ENCODE data around the gene C7orf33. TPM values are rescaled to one million over a fixed set of nuclear protein-coding genes. Genes with fewer than 3 reads are reported as not detected.

The C7orf33 gene
- total and polyA plus RNA-seq, 4 donors: not detected

DNA sequence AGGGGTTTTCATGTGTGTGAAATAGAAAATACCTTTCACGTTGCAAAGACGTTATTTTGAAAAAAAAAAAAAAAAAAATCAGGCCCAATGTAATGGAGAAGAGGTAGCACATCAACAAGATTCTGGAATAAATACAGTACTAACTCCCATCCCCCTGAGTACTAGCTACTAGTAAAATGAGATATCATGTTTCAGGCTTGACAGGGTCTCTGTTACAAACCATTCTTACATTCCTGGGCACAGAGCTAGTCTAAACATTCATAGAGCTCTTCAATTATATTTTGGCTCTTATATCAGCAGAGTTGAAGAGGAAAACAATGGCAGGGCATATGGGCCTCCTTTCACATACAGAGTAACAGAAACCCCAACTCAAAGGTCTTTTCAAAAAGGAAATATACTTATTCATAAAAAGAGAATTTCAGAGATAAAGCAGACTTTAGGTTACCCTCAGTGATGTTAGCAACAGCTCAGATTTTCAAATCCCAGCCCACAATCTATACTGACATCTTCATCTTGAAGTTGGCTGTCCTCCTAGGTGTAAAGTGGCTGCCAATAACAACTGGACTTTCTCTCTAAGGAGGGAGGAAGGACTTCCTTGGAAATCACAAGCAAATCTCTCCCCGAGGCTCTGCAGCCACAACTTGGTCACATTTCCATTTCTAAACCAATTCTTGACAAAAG lies 18.6 kb downstream of the C7orf33 start:
- Histone ChIP-seq H3K4me3 (no peak overlapping the region), H3K4me1 (ENCODE audit: control insufficient read depth in 5 of 5, insufficient read depth in 5 of 5, low read length in 5 of 5) (peaks cover 0 to 10% (median 0%) of the 10 kb centered on the region in 5 donors), H3K27ac (ENCODE audit: low read depth in 1 of 2, low read length in 1 of 2) (no peak overlapping the region), H3K27me3 (ENCODE audit: control insufficient read depth in 3 of 3, insufficient read depth in 3 of 3, low read length in 2 of 3) (peaks cover 0 to 2% (median 0%) of the 10 kb centered on the region in 3 donors), H3K9ac (ENCODE audit: insufficient read depth in 1 of 2, low read length in 2 of 2) (no peak overlapping the region), H3K36me3 (ENCODE audit: control insufficient read depth in 4 of 4, insufficient read depth in 4 of 4, low read length in 4 of 4) (no peaks in the 10 kb centered on the region), H3K9me3 (ENCODE audit: control insufficient read depth in 4 of 4, insufficient read depth in 3 of 4, low read length in 3 of 4) (peaks cover 0 to 3% (median 0%) of the 10 kb centered on the region in 4 donors)
- ATAC-seq (ENCODE audit: insufficient read depth, low FRiP score) (no peak), DNase-seq (peak in 2 of 3 donors; percentile 22 to 56)
- TF ChIP-seq, protein P1, sequence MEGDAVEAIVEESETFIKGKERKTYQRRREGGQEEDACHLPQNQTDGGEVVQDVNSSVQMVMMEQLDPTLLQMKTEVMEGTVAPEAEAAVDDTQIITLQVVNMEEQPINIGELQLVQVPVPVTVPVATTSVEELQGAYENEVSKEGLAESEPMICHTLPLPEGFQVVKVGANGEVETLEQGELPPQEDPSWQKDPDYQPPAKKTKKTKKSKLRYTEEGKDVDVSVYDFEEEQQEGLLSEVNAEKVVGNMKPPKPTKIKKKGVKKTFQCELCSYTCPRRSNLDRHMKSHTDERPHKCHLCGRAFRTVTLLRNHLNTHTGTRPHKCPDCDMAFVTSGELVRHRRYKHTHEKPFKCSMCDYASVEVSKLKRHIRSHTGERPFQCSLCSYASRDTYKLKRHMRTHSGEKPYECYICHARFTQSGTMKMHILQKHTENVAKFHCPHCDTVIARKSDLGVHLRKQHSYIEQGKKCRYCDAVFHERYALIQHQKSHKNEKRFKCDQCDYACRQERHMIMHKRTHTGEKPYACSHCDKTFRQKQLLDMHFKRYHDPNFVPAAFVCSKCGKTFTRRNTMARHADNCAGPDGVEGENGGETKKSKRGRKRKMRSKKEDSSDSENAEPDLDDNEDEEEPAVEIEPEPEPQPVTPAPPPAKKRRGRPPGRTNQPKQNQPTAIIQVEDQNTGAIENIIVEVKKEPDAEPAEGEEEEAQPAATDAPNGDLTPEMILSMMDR (IDR thresholded peaks at IDR 0.05; ENCODE audit: control extremely low read depth, extremely low read depth): no peak
- WGBS, 2 donors: 55 to 77% methylated on average over 3 of the region's 3 CpGs

DNA sequence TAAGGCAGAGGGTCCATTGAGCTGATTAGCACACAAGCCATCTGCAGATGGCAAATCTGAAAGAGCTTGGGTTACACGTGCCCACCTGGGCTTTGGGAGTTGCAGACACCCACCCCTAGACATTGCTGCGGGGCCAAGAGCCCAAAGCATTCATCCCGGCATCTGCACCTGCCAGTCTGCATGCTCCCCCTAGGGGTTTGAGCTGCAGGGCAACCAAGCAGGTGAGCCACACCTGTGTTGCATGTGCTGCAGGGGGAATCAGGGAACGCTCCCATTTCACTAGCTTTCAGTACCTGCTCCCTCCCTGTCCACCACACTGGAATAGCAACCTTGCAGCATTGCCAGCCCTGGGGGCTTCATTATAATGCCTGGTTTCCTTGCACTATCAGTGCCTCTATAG lies 21.1 kb downstream of the C7orf33 start:
- H3K27me3 ChIP-seq (ENCODE audit: control insufficient read depth in 3 of 3, insufficient read depth in 3 of 3, low read length in 2 of 3): peaks cover 0 to 6% (median 0%) of the 10 kb centered on the region in 3 donors
- no peak overlapping the region for H3K9ac ChIP-seq (ENCODE audit: insufficient read depth in 1 of 2, low read length in 2 of 2)
- H3K36me3 ChIP-seq (ENCODE audit: control insufficient read depth in 4 of 4, insufficient read depth in 4 of 4, low read length in 4 of 4): no peaks in the 10 kb centered on the region
- peaks cover 0 to 10% (median 0%) of the 10 kb centered on the region in 5 donors for H3K4me1 ChIP-seq (ENCODE audit: control insufficient read depth in 5 of 5, insufficient read depth in 5 of 5, low read length in 5 of 5)
- H3K4me3 ChIP-seq: no peak overlapping the region
- no peak overlapping the region for H3K27ac ChIP-seq (ENCODE audit: low read depth in 1 of 2, low read length in 1 of 2)
- TF ChIP-seq, protein P1 (IDR thresholded peaks at IDR 0.05; ENCODE audit: control extremely low read depth, extremely low read depth): no peak
- no peak for ATAC-seq (ENCODE audit: insufficient read depth, low FRiP score)
- WGBS, 2 donors: 63 to 69% methylated on average over 4 of the region's 4 CpGs
- H3K9me3 ChIP-seq (ENCODE audit: control insufficient read depth in 4 of 4, insufficient read depth in 3 of 4, low read length in 3 of 4): no peaks in the 10 kb centered on the region
- no peak for DNase-seq

DNA sequence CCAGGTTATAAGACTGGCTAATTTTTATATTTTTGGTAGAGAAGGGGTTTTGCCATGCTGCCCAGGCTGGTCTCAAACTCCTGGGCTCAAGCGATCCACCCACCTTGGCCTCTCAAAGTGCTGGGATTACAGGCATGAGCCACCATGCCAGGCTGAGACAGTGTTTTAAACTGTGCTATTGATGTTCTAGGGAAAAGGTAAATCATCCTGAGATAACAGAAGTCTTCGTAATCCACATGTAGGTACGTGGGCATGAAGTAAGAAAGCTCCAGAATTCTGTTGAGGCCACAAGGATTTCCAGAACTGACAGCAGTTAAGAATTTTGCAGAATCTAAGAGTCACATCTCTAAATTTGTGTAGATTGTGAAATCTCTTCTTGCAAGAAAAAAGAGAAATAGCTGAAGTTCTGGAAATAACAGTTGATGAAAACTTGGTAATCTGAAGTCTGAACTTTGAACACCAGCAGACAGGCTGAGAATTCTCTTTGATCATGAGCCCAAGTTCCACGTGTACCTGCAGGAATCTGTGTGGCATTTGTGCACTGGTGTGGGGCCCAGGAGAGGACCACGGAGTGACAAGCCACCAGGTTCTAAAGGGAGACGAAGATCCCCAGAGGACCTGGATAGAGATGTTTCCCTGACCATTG lies 24.6 kb downstream of the C7orf33 start:
- no peak overlapping the region for H3K9ac ChIP-seq (ENCODE audit: insufficient read depth in 1 of 2, low read length in 2 of 2)
- ATAC-seq (ENCODE audit: insufficient read depth, low FRiP score) (no peak), DNase-seq (no peak)
- no peaks in the 10 kb centered on the region for H3K4me1 ChIP-seq (ENCODE audit: control insufficient read depth in 5 of 5, insufficient read depth in 5 of 5, low read length in 5 of 5)
- TF ChIP-seq, protein P1 (IDR thresholded peaks at IDR 0.05; ENCODE audit: control extremely low read depth, extremely low read depth): no peak
- 58 to 64% methylated on average over 6 of the region's 6 CpGs for WGBS, 2 donors
- H3K4me3 ChIP-seq: no peak overlapping the region
- no peak overlapping the region for H3K27ac ChIP-seq (ENCODE audit: low read depth in 1 of 2, low read length in 1 of 2)
- peaks cover 0 to 6% (median 0%) of the 10 kb centered on the region in 3 donors for H3K27me3 ChIP-seq (ENCODE audit: control insufficient read depth in 3 of 3, insufficient read depth in 3 of 3, low read length in 2 of 3)
- no peaks in the 10 kb centered on the region for H3K36me3 ChIP-seq (ENCODE audit: control insufficient read depth in 4 of 4, insufficient read depth in 4 of 4, low read length in 4 of 4)
- peaks cover 0 to 2% (median 0%) of the 10 kb centered on the region in 4 donors for H3K9me3 ChIP-seq (ENCODE audit: control insufficient read depth in 4 of 4, insufficient read depth in 3 of 4, low read length in 3 of 4)
